Measurements from ENCODE around the gene PAXX. TPM values are rescaled to one million over a fixed set of nuclear protein-coding genes. Genes with fewer than 3 reads are reported as not detected.

The PAXX gene
- total RNA-seq, 2 experiments from 2014 or later, result 67.0 to 67.8 TPM

DNA sequence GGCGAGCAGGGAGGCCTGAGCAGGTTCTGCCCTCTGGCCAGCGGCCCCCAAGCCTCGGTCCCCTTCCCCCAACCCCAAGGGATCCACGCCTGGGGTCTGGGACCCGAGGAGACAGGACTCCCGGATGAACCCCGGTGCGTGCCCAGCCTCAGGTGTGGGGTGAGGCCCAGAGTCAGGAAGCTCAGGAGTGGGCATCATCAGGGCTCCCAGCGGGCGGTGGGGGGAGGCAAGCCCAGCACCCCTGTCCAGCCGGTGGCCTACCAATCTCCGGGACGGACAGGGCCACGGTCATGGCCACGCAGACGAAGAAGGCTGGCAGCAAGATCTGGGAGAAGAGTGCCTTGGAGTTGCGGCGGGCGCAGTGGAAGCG is 21.3 kb downstream of the PAXX start:
- H3K27me3 Mint-ChIP-seq, result no peaks in the 10 kb centered on the region
- CTCF ChIA-PET, result no interaction called here
- peaks cover 56% of the 10 kb centered on the region for H3K36me3 ChIP-seq (ENCODE audit: insufficient read depth, low read length)

DNA sequence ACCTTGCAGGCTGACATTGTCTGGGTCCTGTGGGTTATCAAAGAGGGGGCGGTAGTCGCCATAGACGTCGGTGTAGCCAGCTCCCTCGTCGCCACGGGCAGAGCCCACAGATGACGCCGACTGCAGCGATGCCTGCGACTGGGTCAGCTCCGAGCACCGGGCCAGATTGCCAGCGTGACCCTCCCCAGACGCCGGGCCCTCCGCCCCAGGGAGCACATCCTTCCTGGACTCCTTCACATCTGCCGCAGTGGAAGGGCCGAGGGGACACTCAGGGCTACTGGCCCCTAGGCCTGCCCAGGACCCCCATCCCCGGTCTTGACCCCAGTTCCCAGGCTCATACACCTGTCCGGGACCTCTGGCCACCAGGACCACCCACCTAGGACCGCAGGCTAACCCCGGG is 21.9 kb downstream of the PAXX start:
- POLR2A ChIA-PET, result no interaction called here
- CTCF ChIA-PET, result no interaction called here
- no peaks in the 10 kb centered on the region for H3K9me3 ChIP-seq (ENCODE audit: control insufficient read depth in 1 of 2, insufficient read depth in 1 of 2, low read length in 2 of 2)
- no peaks in the 10 kb centered on the region for H3K9me3 Mint-ChIP-seq
- H3K36me3 ChIP-seq (ENCODE audit: insufficient read depth, low read length), result peaks cover 57% of the 10 kb centered on the region
- no peak overlapping the region for H3K27ac Mint-ChIP-seq
- H3K4me1 Mint-ChIP-seq (ENCODE audit: low read depth), result no peaks in the 10 kb centered on the region
- H3K4me3 Mint-ChIP-seq, result no peak overlapping the region
- ATAC-seq (ENCODE audit: poor library complexity) (no peak), DNase-seq (no peak)
- peaks cover 11% of the 10 kb centered on the region for H3K36me3 Mint-ChIP-seq (ENCODE audit: low read depth)
- no peak overlapping the region for H3K4me3 ChIP-seq (ENCODE audit: low read length)
- no peak overlapping the region for H3K27ac ChIP-seq (ENCODE audit: low read depth in 1 of 2, low read length in 2 of 2)
- TF ChIP-seq CTCF (IDR thresholded peaks at IDR 0.05), result no peak
- intact Hi-C loops (cut with DNase I, micrococcal nuclease), result no loop called here
- H3K4me1 ChIP-seq (ENCODE audit: insufficient read depth, low read length), result no peaks in the 10 kb centered on the region
- H3K27me3 ChIP-seq (ENCODE audit: control insufficient read depth in 1 of 2, insufficient read depth in 2 of 2, low read length in 2 of 2), result no peaks in the 10 kb centered on the region
- H3K27me3 Mint-ChIP-seq, result no peaks in the 10 kb centered on the region

More for the DNA sequence above, 21.3 kb downstream of the PAXX start:
- ATAC-seq (ENCODE audit: poor library complexity), result no peak
- intact Hi-C loops (cut with DNase I, micrococcal nuclease), result no loop called here
- no peak for DNase-seq
- Mint-ChIP-seq H3K9me3 (no peaks in the 10 kb centered on the region), H3K4me1 (ENCODE audit: low read depth) (no peaks in the 10 kb centered on the region), H3K36me3 (ENCODE audit: low read depth) (peaks cover 11% of the 10 kb centered on the region), H3K27ac (no peak overlapping the region), H3K4me3 (no peak overlapping the region)
- H3K4me1 ChIP-seq (ENCODE audit: insufficient read depth, low read length), result no peaks in the 10 kb centered on the region
- no peak overlapping the region for H3K27ac ChIP-seq (ENCODE audit: low read depth in 1 of 2, low read length in 2 of 2)
- no peak for TF ChIP-seq CTCF (IDR thresholded peaks at IDR 0.05)
- no peaks in the 10 kb centered on the region for H3K9me3 ChIP-seq (ENCODE audit: control insufficient read depth in 1 of 2, insufficient read depth in 1 of 2, low read length in 2 of 2)
- H3K27me3 ChIP-seq (ENCODE audit: control insufficient read depth in 1 of 2, insufficient read depth in 2 of 2, low read length in 2 of 2), result no peaks in the 10 kb centered on the region
- no peak overlapping the region for H3K4me3 ChIP-seq (ENCODE audit: low read length)
- POLR2A ChIA-PET, result no interaction called here

DNA sequence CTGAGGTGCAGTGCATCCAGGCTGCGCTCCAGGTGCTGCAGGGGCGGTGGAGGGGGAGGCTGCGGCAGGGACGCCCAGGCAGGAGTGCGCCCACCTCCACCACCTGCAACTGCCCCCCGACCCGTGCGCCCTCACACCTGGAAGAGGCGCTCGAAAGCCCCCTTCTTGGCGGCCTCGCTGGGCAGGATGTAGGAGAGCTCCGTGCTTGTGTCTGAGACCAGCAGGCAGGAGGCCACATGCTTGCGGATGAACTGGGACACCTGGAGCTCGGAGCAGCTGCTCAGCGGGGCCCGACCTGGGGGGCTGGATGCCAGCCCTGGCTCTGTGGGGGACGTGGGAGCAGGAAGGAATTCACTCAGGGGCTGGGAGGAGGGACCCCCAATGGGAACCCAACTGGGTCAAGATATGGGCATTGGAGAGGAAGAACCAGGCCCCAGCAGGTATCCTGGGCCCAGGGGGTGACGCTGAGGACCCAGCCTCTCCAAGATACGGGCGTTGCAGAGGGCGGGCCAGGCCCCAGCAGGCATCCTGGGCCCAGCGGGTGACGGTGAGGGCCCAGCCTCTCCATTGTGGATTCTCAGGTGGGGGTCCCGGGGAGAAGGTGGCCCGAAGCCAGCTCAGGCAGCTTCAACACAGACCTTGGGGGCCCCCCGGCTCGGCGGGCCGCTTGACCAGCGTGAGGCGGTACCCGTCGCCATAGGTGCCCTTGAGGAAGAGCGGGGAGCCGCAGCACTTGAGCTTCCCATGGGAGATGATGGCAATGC is 22.7 kb downstream of the PAXX start:
- Histone ChIP-seq H3K27ac (ENCODE audit: low read depth in 1 of 2, low read length in 2 of 2) (no peak overlapping the region), H3K36me3 (ENCODE audit: insufficient read depth, low read length) (peaks cover 53% of the 10 kb centered on the region), H3K9me3 (ENCODE audit: control insufficient read depth in 1 of 2, insufficient read depth in 1 of 2, low read length in 2 of 2) (no peaks in the 10 kb centered on the region), H3K4me1 (ENCODE audit: insufficient read depth, low read length) (no peaks in the 10 kb centered on the region), H3K4me3 (ENCODE audit: low read length) (no peak overlapping the region), H3K27me3 (ENCODE audit: control insufficient read depth in 1 of 2, insufficient read depth in 2 of 2, low read length in 2 of 2) (no peaks in the 10 kb centered on the region)
- no peaks in the 10 kb centered on the region for H3K4me1 Mint-ChIP-seq (ENCODE audit: low read depth)
- no peaks in the 10 kb centered on the region for H3K9me3 Mint-ChIP-seq
- TF ChIP-seq CTCF (IDR thresholded peaks at IDR 0.05), result no peak
- intact Hi-C loops (cut with DNase I, micrococcal nuclease), result no loop called here
- peaks cover 11% of the 10 kb centered on the region for H3K36me3 Mint-ChIP-seq (ENCODE audit: low read depth)
- no peak for DNase-seq
- POLR2A ChIA-PET, result no interaction called here
- ATAC-seq (ENCODE audit: poor library complexity), result no peak
- H3K4me3 Mint-ChIP-seq, result no peak overlapping the region
- no peaks in the 10 kb centered on the region for H3K27me3 Mint-ChIP-seq
- H3K27ac Mint-ChIP-seq, result no peak overlapping the region
- CTCF ChIA-PET, result no interaction called here
